Spleen (tissue), 11 donors: ENCODE measurements around the gene ADORA3. TPM values are rescaled to one million over a fixed set of nuclear protein-coding genes. Genes with fewer than 3 reads are reported as not detected.

Experiments used
- DNase-seq: peaks from one replicate; pipeline ENCODE4 v3.0.0-alpha.2; 2020
- H3K27ac ChIP-seq, 8 donors: fragments of 200-600 bp; sonication (generic) in 7 of 8; 1 replicate in 4 of 8; 2 replicates in 4 of 8; pipeline versions ENCODE4 v1.5.0 to v1.8.0; 2016 to 2021; ENCODE audit warnings: inconsistent platforms in 4 of 8, mild to moderate bottlenecking in 4 of 8, moderate library complexity in 1 of 8
- H3K27me3 ChIP-seq, 7 donors: fragments of 200-600 bp; sonication (generic) in 6 of 7; replicated peaks in 1 of 7; 1 replicate in 4 of 7; 2 replicates in 3 of 7; pipeline versions ENCODE4 v1.5.0 to v1.8.0; 2016 to 2021; ENCODE audit warnings: inconsistent platforms in 3 of 7, mild to moderate bottlenecking in 1 of 7
- H3K36me3 ChIP-seq, 6 donors: fragments of 200-600 bp; sonication (generic) in 5 of 6; 1 replicate in 4 of 6; 2 replicates in 2 of 6; pipeline versions ENCODE4 v1.5.0 to v1.8.0; 2016 to 2021; ENCODE audit warnings: inconsistent platforms in 2 of 6
- H3K4me1 ChIP-seq, 6 donors: fragments of 200-600 bp; sonication (generic) in 5 of 6; 1 replicate in 3 of 6; 2 replicates in 3 of 6; pipeline versions ENCODE4 v1.5.0 to v1.8.0; 2016 to 2021; ENCODE audit warnings: inconsistent platforms in 3 of 6
- H3K4me3 ChIP-seq, 8 donors: fragments of 200-600 bp; sonication (generic) in 7 of 8; 1 replicate in 4 of 8; 2 replicates in 4 of 8; pipeline versions ENCODE4 v1.5.0 to v1.8.0; 2016 to 2021; ENCODE audit warnings: inconsistent platforms in 4 of 8, mild to moderate bottlenecking in 4 of 8, moderate library complexity in 2 of 8
- H3K9me3 ChIP-seq, 8 donors: fragments of 200-600 bp; sonication (generic) in 7 of 8; 1 replicate in 4 of 8; 2 replicates in 4 of 8; pipeline versions ENCODE4 v1.5.0 to v1.8.0; 2016 to 2021; ENCODE audit warnings: inconsistent platforms in 4 of 8
- CTCF ChIP-seq, 11 experiments: fragments of 200-600 bp in 7 of 11; fragments of 450-650 bp in 4 of 11; sonication (generic) in 4 of 11; IDR thresholded peaks in 8 of 11; conservative IDR thresholded peaks in 3 of 11; 1 replicate in 7 of 11; 2 replicates in 4 of 11; pipeline versions ENCODE4 v1.4.0 to v1.8.0; 2016 to 2021; ENCODE audit warnings: antibody characterized with exemption in 11 of 11, inconsistent platforms in 4 of 11, mild to moderate bottlenecking in 1 of 11
- POLR2A ChIP-seq, 3 donors: fragments of 450-650 bp; IDR thresholded peaks; one replicate each; pipeline ENCODE4 v1.5.1; 2017; ENCODE audit warnings: antibody characterized with exemption in 3 of 3, mild to moderate bottlenecking in 1 of 3
- POLR2AphosphoS5 ChIP-seq, 3 donors: sonication (generic); formaldehyde crosslinking; IDR thresholded peaks; one replicate each; pipeline ENCODE4 v1.5.1; 2017; ENCODE audit warnings: antibody characterized with exemption in 3 of 3
- WGBS, 5 donors: extraction: QIAGEN DNeasy Blood & Tissue Kit in 3 of 5; methylation state at CpG; one replicate each; pipeline versions ENCODE4 v1.1.5 to v1.1.7; 2013 to 2018; 5-methylcytosine and 5-hydroxymethylcytosine counted together
- intact Hi-C: fragments of 100-400 bp; cut with DNase I; formaldehyde crosslinking; loops from one replicate; pipeline ENCODE4 v1.15.0; 2023; ENCODE audit warnings: low total_unique reads
- polyA plus RNA-seq, 3 donors: library from polyadenylated mRNA; stranded (reverse); fragments of 200-250 nt; gene quantifications; one replicate each; pipeline ENCODE4 v1.2.1, GENCODE V29; 2013
- total RNA-seq, 7 donors: library from RNA; depleted of rRNA in 3 of 7; stranded (reverse); fragments of >200 nt in 3 of 7; fragmentation: NEBNext Ultra II Directional in 4 of 7; extraction: Animal tissue kit (Norgen Biotek cat#: 25700) in 4 of 7; gene quantifications; one replicate each; pipeline versions ENCODE4 v1.1.0 to v1.2.1, GENCODE V29; 2016 to 2021
- donor health status: healthy with polysubstance abuse.
- donor health status: DM: no; HTN: no; CAD: no; lungs with moderate emphysema.
- donor health status: DM: no; HTN: no; CAD: no.
- donor health status: Bipolar disorder and iron deficiency.
- donor health status: healthy.
- donor health status: DM: no; HTN: no; CAD: no.
- donor health status: DM: yes; HTN: yes; CAD: no.

ADORA3 gene
- total and polyA plus RNA-seq, 10 donors = 0.37 to 11.2 (median 5.0) TPM

GRCh38 chr1:111483876-111484275, 19.6 kb downstream of the ADORA3 start:
- H3K4me3 ChIP-seq = no peak overlapping the region
- no peaks in the 10 kb centered on the region for H3K9me3 ChIP-seq
- WGBS, 5 donors = 51 to 87% (median 63%) methylated on average over 2 of the region's 2 CpGs
- TF ChIP-seq CTCF (IDR thresholded peaks at IDR 0.05 in 8 of 11, conservative IDR thresholded peaks at IDR 0.05 in 3 of 11) = no peak
- TF ChIP-seq POLR2AphosphoS5 (IDR thresholded peaks at IDR 0.05) = peak in 1 of 3 donors; percentile 5
- DNase-seq = no peak
- H3K36me3 ChIP-seq = peaks cover 0 to 1% (median 0%) of the 10 kb centered on the region in 6 donors
- intact Hi-C loops = no loop called here
- peak overlapping the region in 3 of 8 donors; percentile 30 to 61 (median 41) for H3K27ac ChIP-seq
- peaks cover 0 to 74% (median 20%) of the 10 kb centered on the region in 6 donors for H3K4me1 ChIP-seq
- no peaks in the 10 kb centered on the region for H3K27me3 ChIP-seq

- intact Hi-C loops = no loop called here
- 58 to 97% (median 82%) methylated on average over 3 of the region's 3 CpGs for WGBS, 5 donors
- Histone ChIP-seq H3K27me3 (no peaks in the 10 kb centered on the region), H3K27ac (peak overlapping the region in 1 of 8 donors; percentile 61), H3K36me3 (peaks cover 0 to 8% (median 2%) of the 10 kb centered on the region in 6 donors), H3K4me3 (no peak overlapping the region), H3K4me1 (peaks cover 0 to 74% (median 24%) of the 10 kb centered on the region in 6 donors), H3K9me3 (no peaks in the 10 kb centered on the region)
- no peak for DNase-seq
- TF ChIP-seq POLR2A (IDR thresholded peaks at IDR 0.05) = no peak
- no peak for TF ChIP-seq POLR2AphosphoS5 (IDR thresholded peaks at IDR 0.05)
- no peak for TF ChIP-seq CTCF (IDR thresholded peaks at IDR 0.05 in 8 of 11, conservative IDR thresholded peaks at IDR 0.05 in 3 of 11)
These were observed 20.3 kb downstream of the ADORA3 start for GRCh38 chr1:111483166-111483565.

- intact Hi-C loops = no loop called here
- Histone ChIP-seq H3K27ac (peak overlapping the region in 4 of 8 donors; percentile 17 to 80 (median 61)), H3K36me3 (peaks cover 0 to 19% (median 6%) of the 10 kb centered on the region in 6 donors), H3K27me3 (no peaks in the 10 kb centered on the region), H3K4me1 (peaks cover 8 to 75% (median 39%) of the 10 kb centered on the region in 6 donors), H3K9me3 (no peaks in the 10 kb centered on the region), H3K4me3 (no peak overlapping the region)
- TF ChIP-seq POLR2AphosphoS5 (IDR thresholded peaks at IDR 0.05) (peak in 2 of 3 donors; percentile 63 to 69), POLR2A (IDR thresholded peaks at IDR 0.05) (peak in 1 of 3 donors; percentile 20), CTCF (IDR thresholded peaks at IDR 0.05 in 8 of 11, conservative IDR thresholded peaks at IDR 0.05 in 3 of 11) (peak; percentile 57 to 93 (median 76))
- DNase-seq = peak; percentile 93
- 41 to 47% (median 44%) methylated on average over 8 of the region's 8 CpGs for WGBS, 5 donors
These were observed 21.8 kb downstream of the ADORA3 start for GRCh38 chr1:111481387-111482221.

- DNase-seq = no peak
- Histone ChIP-seq H3K4me3 (no peak overlapping the region), H3K36me3 (peaks cover 0 to 24% (median 6%) of the 10 kb centered on the region in 6 donors), H3K27ac (peak overlapping the region in 3 of 8 donors; percentile 57 to 80 (median 65)), H3K4me1 (peaks cover 8 to 84% (median 49%) of the 10 kb centered on the region in 6 donors), H3K27me3 (no peaks in the 10 kb centered on the region), H3K9me3 (no peaks in the 10 kb centered on the region)
- TF ChIP-seq POLR2A (IDR thresholded peaks at IDR 0.05) = no peak
- TF ChIP-seq POLR2AphosphoS5 (IDR thresholded peaks at IDR 0.05) = no peak
- no peak for TF ChIP-seq CTCF (IDR thresholded peaks at IDR 0.05 in 8 of 11, conservative IDR thresholded peaks at IDR 0.05 in 3 of 11)
- 20 to 63% (median 41%) methylated on average over 1 of the region's 1 CpG for WGBS, 5 donors
- intact Hi-C loops = no loop called here
These were observed 22.8 kb downstream of the ADORA3 start for GRCh38 chr1:111480674-111481073.
